Activated CD4-positive, alpha-beta T cell treated with anti-CD3 and anti-CD28 coated beads, Interleukin-2, amount 50 U/mL, for 4 hours (primary cell): Measurements from ENCODE around the gene CORO1C.
A peak's percentile ranks its signal among the peaks of the same experiment; 100 is the strongest.

Source experiments
- DNase-seq, 2 experiments: peaks; one replicate each; pipeline ENCODE4 v3.0.0-alpha.2; 2020

CORO1C gene

DNA sequence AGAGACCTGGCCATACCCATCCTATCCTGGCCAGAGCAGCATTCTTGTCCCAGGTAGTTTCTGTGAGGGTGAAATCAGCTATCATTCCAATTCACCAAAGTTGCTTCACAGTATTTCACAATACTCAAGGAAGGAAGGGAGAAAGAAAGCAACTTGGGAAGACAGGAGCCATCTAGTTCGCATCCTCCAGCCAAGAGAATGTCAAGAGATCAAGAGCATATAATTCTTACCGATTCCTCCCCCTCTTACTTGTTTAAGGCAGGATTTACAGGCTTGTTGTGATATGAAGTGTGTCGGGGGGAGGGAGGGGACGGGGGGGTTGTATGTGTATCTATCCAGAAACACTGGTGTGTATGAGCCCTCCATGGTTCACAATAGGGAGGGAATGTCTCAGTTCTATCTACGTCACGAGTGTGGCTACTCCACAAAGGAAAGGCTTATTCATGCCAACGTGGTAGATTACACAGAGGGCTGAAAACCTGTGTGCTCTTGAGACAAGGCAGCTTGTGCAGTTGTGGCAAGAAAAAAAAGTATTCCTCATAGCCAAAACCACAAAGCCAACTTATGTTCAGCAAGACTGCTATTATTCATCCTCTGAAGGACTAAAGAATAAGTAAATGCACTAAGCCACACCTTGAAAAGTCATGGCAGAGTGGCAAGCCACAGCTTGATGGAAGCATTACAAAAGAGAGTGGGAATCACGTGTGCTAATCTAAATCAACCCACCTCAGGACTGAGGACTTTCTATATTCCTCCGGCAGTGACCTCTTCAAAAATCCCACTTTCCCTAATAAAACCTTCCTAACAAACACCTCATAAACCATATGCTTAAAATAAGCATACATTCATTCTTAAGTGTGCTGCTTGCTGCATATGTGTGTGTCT is 35.0 kb downstream of the CORO1C start:
- DNase-seq = no peak

DNA sequence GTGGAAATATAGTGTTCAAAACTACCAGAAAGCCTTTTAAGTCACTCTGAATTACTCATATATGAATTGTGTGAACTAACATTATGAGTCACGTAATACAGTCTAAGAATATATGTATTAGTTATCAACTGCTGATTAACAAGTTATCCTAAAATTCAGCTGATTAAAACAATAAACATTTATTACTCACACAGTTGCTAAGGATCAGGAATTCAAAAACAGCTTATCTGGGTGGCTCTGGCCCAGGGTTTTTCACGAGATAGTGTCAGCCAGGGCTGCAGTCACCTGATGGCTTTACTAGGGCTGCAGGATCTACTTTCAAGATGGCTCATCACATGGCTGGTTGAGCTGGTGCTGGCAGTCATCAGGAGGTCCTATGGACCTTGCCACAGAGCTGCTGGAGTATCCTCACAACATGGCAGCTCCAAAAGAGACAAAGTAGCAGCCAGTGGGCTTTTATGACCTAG is 36.5 kb downstream of the CORO1C start:
- no peak for DNase-seq

DNA sequence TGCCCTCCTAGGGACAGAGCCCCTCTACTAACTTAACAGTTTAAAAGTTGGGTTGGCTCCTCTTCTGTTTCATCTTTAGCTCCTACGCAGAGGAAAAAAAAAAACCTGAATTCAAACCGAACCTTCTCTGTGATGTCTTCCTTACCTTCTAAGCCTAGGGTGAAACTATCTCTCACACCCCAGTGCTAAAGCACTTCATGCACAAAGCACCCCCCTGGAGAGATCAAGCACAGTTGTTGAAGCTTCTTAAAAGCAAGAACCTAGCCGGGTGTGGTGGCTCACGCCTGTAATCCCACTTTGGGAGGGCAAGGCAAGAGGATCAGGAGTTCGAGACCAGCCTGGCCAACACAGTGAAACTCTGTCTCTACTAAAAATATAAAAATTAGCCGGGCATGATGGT is 37.6 kb downstream of the CORO1C start:
- no peak for DNase-seq

DNA sequence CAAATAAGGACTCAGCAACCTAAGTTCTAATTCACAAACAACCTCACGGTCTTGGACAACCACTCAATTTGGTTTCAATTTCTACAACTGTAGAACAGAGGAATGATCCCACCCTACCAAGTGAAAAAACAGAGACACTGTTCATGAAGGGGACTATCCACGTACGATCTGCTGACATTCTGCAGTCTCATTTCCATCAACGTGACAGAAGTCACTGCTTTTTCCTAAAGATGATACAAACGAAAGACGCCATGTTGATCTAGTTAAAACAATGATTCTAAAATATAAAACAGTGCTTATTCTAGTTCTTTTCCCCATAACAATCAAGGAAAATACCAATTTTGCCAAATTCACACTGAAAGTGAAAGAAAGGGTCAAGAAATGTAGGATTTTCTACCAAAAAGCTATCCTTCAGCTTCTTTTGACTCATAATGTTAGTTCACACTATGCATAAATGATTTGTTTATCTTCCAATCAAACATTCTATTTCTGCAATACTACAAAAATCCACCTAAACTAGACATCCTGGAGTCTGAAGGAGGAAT is 38.1 kb downstream of the CORO1C start:
- DNase-seq = no peak

DNA sequence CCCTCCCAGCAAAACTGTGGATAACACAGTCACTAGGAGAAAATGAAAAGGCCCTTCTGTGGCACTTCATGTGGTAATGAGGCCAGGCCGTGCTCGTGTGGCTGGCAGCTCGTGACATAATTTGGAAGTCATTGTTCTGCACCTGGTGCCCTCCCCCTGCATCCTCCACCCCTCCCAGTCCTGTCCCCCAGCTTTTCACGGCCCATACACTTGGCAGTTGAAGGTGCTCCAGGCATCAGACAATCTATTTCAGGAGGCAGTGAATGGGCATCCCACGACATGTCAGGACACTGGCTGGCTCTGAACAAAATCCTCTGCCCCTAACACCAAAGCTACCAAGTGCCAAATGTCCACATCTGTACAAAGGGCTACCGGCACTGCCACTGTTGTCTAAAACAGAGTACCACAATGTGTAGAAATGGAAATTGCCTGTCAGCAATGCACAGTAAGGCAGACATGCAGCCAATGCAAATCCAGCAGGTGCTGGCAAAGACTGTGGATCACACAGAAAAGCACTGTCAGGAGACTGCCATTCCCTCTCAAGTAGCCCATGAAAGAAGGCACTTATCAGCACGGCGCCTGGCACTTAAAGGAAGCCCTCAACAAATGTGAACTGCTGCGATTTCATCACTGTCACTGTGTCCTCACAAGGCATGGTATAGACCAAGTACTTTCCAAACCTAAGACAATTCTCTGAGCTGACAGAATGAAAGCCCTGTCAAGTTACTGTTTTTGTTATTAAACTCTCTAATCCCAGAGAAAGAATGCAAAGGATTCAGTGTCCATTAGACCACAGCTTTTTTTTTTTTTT is 39.1 kb downstream of the CORO1C start:
- DNase-seq = no peak

DNA sequence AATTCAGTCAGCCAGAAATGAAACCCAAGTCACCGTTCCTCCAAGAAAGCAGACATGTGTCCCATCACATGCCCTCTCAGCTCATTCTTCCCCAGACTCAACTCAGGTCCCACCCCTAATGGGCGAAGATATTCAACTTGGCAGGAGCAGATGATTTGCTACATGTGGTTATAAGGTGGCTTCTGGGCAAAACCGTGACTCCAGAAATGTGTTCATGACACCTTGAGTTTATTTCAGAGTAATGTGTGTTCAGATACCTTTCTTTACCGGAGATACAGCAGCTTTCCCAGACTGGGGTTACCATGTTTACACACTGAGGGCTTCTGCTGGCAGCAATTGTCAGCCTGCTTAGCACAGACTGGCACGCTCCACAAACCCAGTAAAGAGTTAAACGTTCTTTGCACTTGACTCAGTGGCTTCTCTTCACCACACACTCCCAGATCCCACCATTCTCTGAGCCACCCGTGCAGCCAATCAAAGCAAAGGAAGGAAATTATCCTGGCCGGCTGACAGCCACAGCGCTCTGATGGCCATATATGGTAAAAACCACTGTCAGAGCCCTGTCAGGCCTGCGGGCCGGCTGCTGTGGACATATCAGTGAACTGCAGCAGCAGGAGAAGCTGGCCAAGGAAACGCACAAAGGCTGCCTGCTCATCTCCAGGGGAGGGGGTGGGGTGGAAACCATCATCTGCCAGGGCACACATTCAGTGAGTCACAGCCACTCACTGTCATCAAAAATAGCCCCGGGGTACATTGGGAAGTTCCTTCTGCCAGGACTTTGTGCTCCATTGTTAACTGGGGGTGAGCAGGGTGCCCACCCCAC is 39.9 kb downstream of the CORO1C start:
- peak; percentile 66 to 68 for DNase-seq

DNA sequence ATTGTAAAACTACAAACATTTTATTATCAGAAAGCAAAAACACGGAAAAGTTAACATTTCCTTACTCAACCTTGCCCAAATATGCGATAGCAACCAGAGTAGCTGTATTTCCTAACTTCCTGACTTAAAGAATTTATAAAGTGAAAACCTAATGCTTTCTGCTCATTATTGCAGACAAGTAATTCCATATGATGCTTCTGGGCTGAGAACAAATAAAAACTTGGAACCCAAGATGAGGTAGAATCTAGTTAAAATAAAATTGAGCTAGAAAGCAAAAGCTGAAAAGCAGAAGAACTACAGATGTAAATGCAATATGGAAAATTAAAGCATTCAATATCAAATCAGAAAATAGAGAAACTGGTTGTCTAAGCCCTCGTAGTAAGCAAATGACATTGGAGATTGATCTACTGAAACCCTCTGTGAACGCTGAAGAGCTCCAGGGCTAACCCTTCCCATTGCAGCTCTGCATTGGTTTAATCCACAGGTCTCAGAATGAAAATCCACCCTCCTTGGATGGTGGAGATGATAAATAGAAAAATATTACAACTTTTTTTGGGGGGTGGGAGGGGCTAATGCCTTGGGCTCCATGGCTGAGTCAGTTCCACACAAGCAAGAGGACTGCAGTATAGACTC is 40.7 kb downstream of the CORO1C start:
- no peak for DNase-seq

DNA sequence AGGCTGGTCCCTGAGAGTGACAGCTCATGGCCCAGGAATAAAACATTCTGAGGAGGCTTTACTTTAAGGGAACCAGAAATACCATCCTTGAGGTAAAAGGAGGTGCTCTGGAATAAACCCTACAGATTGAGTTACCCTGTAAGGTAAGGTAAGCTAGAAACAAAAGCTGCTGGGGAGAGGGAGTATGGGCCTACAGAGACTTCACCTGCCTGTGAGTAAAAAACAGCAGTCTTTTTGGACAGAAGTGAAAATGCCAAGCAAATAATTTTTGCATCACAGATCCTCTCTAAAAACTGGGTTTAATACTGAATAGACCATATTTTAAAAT is 41.2 kb downstream of the CORO1C start:
- no peak for DNase-seq

DNA sequence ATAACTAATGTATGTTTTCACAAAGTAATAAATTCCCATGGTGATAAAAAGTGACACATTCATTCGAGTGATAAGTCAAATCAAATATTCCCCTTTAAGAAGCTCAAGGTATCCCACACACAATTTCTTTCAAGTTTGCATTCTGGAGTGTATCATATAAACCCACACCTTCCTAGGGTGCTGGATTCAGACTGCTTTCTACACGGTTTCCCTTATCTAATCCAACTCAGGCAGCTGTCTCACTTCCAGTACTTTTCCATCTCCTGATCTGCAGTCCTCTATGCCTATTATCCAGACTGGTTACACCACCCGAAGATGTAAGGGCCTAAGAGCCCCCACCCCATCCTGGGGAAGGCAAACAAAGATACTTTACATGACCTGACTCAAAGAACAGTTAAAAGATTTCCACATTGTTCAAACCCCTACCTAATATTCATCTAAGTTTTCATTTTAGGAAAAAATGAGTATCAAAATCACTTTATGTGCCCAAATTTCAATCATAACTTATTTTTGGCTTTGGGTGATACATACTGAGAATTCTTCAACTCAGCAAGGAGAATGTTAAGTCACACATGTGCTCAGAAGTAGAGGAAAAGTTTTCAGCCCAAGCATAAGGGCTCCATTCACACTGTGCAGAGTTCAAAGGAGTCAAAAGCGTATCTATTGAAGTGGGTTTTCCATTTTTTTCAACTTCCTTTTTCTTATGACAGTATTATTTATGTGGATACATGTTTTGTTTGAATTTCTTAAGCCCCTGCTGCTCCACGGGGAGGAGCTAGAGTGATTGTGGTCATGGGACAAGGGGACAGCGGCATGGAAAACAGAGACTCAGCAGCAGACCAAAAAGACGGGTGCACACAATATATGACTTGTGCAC is 41.8 kb downstream of the CORO1C start:
- DNase-seq = no peak

DNA sequence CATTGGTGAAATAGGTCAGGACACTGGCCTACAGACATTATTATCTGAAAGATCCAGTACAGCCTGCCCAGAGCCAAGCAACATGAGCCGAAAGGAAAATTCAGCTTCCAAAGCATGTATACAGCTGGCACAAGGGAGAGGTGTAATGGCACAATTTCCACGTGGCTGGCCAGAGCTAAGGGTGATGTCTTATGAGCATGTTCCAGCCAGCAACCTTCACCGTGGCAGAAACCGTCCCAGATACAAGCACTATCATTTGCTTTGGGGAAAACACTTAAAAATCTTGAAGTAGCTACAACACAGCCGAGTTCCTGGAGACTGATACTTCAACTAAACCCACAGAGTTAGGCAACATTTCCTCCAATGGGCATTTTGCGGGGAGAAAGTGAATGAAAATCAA is 44.5 kb downstream of the CORO1C start:
- DNase-seq = no peak

DNA sequence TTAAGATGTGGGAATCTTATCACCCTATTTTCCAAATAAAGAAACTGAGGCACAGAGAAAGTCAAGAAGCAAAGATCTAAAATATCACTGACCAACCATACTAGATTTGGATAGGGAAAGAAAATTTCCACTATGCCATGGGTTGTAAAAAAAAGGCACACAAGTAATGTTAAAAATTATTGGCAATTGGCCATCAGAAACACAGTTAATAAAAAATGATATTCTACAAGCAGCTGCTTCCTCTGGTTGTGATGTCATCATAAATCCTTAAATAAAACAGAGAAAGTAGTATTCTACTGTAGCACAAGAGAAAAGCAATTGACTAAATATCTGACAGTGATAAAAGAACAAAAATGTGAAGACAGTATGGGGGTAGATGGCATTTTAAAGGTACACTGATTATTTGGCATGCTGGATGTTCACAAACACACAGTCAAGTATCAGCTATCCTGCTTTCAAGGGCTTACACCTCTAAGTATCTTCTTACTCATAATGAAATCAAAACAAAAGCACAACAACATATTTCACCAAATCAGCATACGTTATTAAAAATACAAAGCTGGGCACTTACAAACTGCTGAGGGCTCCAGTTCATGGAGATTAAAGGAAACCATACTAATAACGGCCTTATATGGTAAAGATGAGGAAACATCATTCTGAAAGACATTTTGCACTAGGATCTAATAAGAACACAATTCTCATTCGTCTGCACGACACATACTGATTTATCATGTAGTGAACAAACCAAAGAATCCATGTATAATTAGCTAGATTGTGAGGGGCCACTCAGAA is 45.7 kb downstream of the CORO1C start:
- DNase-seq = no peak

DNA sequence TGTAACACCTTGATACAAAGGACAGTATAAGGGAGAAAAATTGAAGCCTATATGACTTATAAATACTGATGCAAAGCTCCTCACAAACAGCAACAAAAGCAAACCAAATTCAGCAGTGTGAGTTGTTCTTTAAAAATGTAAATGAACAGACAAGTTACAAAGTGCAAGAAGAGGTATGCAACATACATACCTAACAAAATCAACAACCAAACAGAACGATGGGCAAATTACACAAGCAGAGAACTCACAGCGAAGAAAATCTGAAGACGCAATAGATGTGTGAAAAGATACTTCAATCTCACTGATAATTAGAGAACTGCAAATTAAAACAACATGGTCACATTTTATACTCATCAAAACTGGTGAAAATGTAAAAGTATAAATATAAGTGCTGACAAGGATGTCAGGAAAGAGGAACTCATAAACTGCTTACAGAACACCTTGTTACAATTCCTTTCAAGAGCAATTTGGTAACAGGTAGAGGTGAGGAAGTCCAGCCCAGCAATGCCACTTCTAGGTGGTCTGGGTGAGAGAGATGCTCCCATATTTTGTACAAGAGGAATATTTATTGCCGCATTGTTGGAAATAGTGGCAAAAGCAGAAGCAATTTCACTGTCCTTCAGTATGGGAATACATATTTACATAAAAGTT is 47.3 kb downstream of the CORO1C start:
- no peak for DNase-seq

DNA sequence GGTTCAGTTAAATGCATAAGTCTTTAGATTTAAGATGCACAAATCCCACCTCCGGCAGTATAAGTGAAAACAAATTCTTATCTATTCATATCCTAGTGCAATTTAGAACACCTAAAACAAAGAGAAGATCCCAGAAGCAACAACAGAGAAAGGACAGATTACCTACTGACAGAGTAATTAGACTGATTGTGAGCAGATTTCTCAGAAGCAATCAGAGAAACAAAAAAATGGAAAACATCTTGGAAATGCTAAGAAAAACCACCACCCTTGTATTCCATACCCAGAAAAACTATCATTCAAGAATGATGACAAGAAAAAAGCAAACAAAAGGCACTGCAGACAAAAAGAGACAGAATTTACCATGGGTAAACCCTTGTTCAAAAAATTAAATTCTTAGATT is 50.0 kb downstream of the CORO1C start:
- no peak for DNase-seq

DNA sequence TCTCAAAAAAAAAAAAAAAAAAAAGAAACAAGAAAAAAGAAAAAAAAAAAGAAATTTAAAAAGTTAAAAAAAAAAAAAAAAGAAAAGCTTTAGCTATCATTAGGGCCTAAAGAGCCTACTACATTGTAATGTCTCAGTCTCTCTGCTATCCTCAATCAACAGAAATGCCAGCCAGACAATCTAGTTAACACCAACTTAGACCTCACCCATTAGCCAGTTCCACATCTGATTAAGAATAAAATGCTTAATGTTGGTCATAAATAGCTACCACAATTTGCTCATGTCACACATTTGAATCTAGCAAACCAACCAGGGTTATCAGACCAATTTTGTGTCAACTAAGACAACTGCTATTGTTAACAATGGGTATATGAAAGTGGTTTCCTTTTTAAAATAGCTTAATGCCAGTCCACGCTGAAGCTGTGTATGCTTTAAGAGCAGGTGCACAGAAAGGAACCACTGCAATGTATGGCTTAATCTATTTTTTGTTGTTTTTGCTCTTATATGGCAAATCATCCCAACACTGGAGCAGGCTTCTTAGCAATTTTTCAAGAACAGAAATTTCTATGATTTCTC is 52.1 kb downstream of the CORO1C start:
- no peak for DNase-seq

DNA sequence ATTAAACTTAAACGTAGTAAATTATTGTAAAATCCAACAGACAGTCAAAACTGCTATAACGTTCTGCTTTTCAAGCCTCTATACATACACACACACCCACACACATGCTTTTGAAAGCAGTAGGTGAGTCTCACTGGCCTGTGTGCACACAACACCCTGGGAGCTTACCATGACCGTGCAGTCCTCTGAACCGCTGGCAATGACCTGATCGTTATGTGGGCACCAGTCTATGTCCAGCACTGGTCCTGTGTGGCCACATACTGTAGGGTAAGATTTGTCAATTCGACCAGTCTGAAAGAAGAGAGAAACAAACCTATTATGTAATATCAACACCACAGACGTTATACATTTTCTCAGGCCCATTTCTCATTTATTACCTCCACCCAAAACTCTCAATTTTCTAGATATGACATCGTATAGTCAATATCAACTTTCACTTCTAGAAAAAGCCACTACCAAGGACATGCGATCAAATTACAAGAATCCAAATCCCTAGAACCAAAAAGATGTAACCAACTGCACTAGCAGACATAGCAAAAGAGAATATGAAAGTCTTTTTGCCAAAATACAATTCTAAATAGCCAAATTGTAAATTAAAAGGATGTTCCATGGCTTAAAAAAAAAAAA is 53.1 kb downstream of the CORO1C start:
- DNase-seq = no peak

DNA sequence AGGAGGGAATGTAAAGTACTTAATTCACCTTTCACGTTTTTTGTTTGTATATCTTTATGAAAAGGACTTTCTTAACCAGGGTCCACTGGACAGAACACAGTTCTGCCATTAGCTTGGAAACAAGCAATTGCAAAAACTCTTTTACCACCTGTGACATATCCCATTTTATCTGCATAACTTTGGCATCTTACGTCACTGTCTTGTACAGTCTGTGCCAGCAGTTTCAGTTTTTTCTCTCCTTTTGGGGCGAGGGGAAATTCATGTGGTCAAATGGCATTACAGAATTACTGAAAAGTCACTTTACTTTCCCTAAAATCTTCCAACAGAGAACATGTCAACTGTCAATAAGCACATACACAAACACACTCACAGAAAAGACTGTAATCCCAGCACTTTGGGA is 53.9 kb downstream of the CORO1C start:
- no peak for DNase-seq

DNA sequence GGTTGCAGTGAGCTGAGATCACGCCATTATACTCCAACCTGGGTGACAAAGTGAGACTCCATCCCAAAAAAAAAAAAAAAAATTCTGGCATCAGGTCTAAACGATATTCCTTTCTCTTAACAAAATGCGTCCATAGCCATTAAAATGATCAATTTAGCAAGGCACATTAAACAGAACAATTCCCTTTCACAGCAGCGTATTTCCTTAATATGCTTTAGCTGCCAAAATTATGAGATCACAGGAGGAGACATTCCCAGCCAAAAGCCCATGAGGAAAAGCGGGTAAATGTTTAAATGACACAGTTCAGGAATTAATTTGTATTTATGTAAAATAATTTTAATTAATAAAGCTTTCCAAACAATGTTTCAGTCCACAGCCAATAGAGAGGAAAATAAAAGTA is 54.6 kb downstream of the CORO1C start:
- no peak for DNase-seq

DNA sequence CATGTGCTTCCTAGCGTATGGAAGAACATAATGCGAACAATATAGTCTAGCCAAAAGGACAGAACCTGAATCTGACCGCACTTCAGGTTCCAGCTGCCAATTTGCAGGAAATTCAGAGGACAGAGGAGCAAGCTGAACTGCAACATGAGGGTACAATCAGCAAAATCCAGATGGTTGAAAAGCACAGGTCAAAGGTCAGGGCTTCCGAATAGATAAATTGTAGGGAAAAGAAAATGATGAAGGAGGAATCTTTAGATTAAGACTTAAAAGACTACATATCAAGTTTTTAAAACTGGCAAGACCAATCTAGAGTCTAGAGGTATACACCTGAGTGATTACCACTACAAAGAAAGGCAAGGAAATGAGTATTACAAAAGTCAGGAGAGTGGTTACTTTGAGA is 55.5 kb downstream of the CORO1C start:
- DNase-seq = no peak

DNA sequence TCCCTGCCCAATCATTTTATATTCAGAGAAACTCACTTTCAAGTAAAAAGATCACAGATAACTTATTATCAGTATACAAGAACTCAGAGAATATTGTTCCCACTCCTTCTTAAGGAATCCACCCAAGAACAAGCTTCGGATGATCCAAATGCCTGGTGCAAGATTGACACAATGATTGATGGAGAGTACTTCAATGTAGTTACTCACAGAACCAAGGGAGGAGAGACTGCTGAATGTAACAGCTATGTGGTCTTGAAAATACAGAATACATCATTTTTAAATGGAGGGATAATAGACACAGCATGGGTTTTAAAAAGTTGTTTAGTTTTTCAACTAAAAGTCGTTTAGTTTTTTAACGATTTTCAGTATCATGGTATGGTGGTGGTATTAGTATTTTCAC is 59.3 kb downstream of the CORO1C start:
- no peak for DNase-seq
